IMR-90 (cell line): Measurements from ENCODE around the gene HIVEP3. TPM values are rescaled to one million over a fixed set of nuclear protein-coding genes. Genes with fewer than 3 reads are reported as not detected.

Experiments
- ATAC-seq: fragments of 200-7000 bp; cut with Tn5 transposase; 2 replicates; pipeline ENCODE4 v1.9.1; 2020; ENCODE audit warnings: low read depth, mild to moderate bottlenecking, moderate library complexity
- BruUV-seq: library from RNA; stranded (reverse); fragments of 400-500 nt; replicated peaks from 2 replicates; lab custom pipeline; 2021; lab: Mats Ljungman, UMichigan
- CTCF ChIA-PET: fragments of 300-600 bp; formaldehyde crosslinking; extraction: SDS; loops from one replicate; lab custom pipeline; 2021; ENCODE audit warnings: antibody characterized with exemption; lab: Yijun Ruan, JAX
- POLR2A ChIA-PET: fragments of 300-600 bp; sonication (Branson Sonifier 250); formaldehyde crosslinking; loops from one replicate; lab custom pipeline; 2022; ENCODE audit warnings: antibody characterized with exemption; ENCODE audit not compliant: unreplicated experiment; lab: Charles Lee
- DNase-seq: peaks from one replicate; pipeline ENCODE4 v3.0.0; 2013
- H2AFZ ChIP-seq: replicated peaks from 2 replicates; pipeline ENCODE3; 2013; ENCODE audit warnings: low read length, mild to moderate bottlenecking; ENCODE audit not compliant: poor library complexity
- H2AK5ac ChIP-seq: 2 replicates; pipeline ENCODE4 v1.6.1; 2013; ENCODE audit warnings: low read depth, low read length, inconsistent platforms
- H2AK9ac ChIP-seq: replicated peaks from 2 replicates; pipeline ENCODE3; 2013; ENCODE audit warnings: mild to moderate bottlenecking, low read depth, low read length, moderate library complexity; ENCODE audit not compliant: poor library complexity
- H2BK120ac ChIP-seq: 2 replicates; pipeline ENCODE4 v1.6.1; 2013; ENCODE audit warnings: low read depth, low read length, inconsistent platforms
- H2BK15ac ChIP-seq: 3 replicates; pipeline ENCODE4 v1.6.1; 2013; ENCODE audit warnings: low read depth, low read length, inconsistent platforms
- H2BK20ac ChIP-seq: 2 replicates; pipeline ENCODE4 v1.6.1; 2013; ENCODE audit warnings: low read depth, mild to moderate bottlenecking, inconsistent platforms, low read length, moderate library complexity
- H2BK5ac ChIP-seq: 2 replicates; pipeline ENCODE4 v1.6.1; 2013; ENCODE audit warnings: mild to moderate bottlenecking, low read depth, low read length, inconsistent platforms; ENCODE audit not compliant: poor library complexity, severe bottlenecking
- H3K14ac ChIP-seq: replicated peaks from 2 replicates; pipeline ENCODE4 v1.6.1; 2013; ENCODE audit warnings: low read depth, low read length, inconsistent platforms
- H3K18ac ChIP-seq: 2 replicates; pipeline ENCODE4 v1.6.1; 2013; ENCODE audit warnings: low read depth, low read length, control low read depth
- H3K23ac ChIP-seq: 2 replicates; pipeline ENCODE4 v1.6.1; 2013; ENCODE audit warnings: low read depth, low read length, inconsistent platforms
- H3K27ac ChIP-seq: 2 replicates; pipeline ENCODE4 v1.5.1; 2013; ENCODE audit warnings: mild to moderate bottlenecking, control low read depth, low read length; ENCODE audit not compliant: insufficient read depth
- H3K27me3 ChIP-seq: 2 replicates; pipeline ENCODE4 v1.6.1; 2013; ENCODE audit warnings: low read length; ENCODE audit not compliant: control insufficient read depth, insufficient read depth
- H3K36me3 ChIP-seq: 2 replicates; pipeline ENCODE4 v1.6.1; 2013; ENCODE audit warnings: low read length, mixed read lengths; ENCODE audit not compliant: control insufficient read depth, insufficient read depth
- H3K4ac ChIP-seq: 2 replicates; pipeline ENCODE4 v1.6.1; 2013; ENCODE audit warnings: low read depth, low read length, inconsistent platforms
- H3K4me1 ChIP-seq: 2 replicates; pipeline ENCODE4 v1.6.1; 2013; ENCODE audit warnings: low read length, mixed read lengths; ENCODE audit not compliant: control insufficient read depth, insufficient read depth
- H3K4me2 ChIP-seq: 2 replicates; pipeline ENCODE4 v1.6.1; 2013; ENCODE audit warnings: low read depth, mild to moderate bottlenecking, control low read depth, low read length, moderate library complexity
- H3K4me3 ChIP-seq: 2 replicates; pipeline ENCODE4 v1.5.1; 2013; ENCODE audit warnings: low read depth, mild to moderate bottlenecking, control low read depth, low read length, moderate library complexity; ENCODE audit not compliant: insufficient read depth
- H3K56ac ChIP-seq: 2 replicates; pipeline ENCODE4 v1.6.1; 2013; ENCODE audit warnings: low read length, inconsistent platforms; ENCODE audit not compliant: insufficient read depth; ENCODE audit errors: extremely low read depth
- H3K79me1 ChIP-seq, 2 experiments: 2 replicates each; pipeline ENCODE4 v1.6.1; 2013; ENCODE audit warnings: low read length in 2 of 2, inconsistent platforms in 1 of 2, low read depth in 1 of 2
- H3K9ac ChIP-seq: 2 replicates; pipeline ENCODE4 v1.6.1; 2013; ENCODE audit warnings: low read depth, low read length, control low read depth
- H3K9me1 ChIP-seq: 2 replicates; pipeline ENCODE4 v1.6.1; 2013; ENCODE audit warnings: low read length, inconsistent platforms; ENCODE audit not compliant: insufficient read depth
- H3K9me3 ChIP-seq: 2 replicates; pipeline ENCODE4 v1.6.1; 2013; ENCODE audit warnings: low read length; ENCODE audit not compliant: control insufficient read depth, insufficient read depth
- H4K20me1 ChIP-seq: 2 replicates; pipeline ENCODE4 v1.6.1; 2013; ENCODE audit warnings: low read length, inconsistent platforms; ENCODE audit not compliant: insufficient read depth
- H4K5ac ChIP-seq: 2 replicates; pipeline ENCODE4 v1.6.1; 2013; ENCODE audit warnings: mild to moderate bottlenecking, low read depth, low read length, control low read depth
- H4K8ac ChIP-seq, 2 experiments: 2 replicates each; pipeline ENCODE4 v1.6.1; 2013; ENCODE audit warnings: low read depth in 2 of 2, low read length in 2 of 2, control low read depth in 1 of 2, inconsistent platforms in 1 of 2
- H4K91ac ChIP-seq: 2 replicates; pipeline ENCODE4 v1.6.1; 2013; ENCODE audit warnings: low read depth, low read length, inconsistent platforms; ENCODE audit not compliant: insufficient read depth
- CEBPB ChIP-seq: IDR thresholded peaks from 2 replicates; pipeline ENCODE4 v1.6.1; 2012; ENCODE audit warnings: low read depth, low read length, improper control_type of control experiment
- CTCF ChIP-seq: conservative IDR thresholded peaks from 2 replicates; pipeline ENCODE4 v1.5.1; 2012; ENCODE audit warnings: mild to moderate bottlenecking, low read depth, low read length, improper control_type of control experiment
- ELK1 ChIP-seq: fragments of 150-350 bp; IDR thresholded peaks from 2 replicates; pipeline ENCODE4 v1.6.1; 2016; ENCODE audit warnings: low read depth, mild to moderate bottlenecking, low read length, moderate library complexity, borderline replicate concordance
- FOS ChIP-seq: fragments of 150-350 bp; IDR thresholded peaks from 2 replicates; pipeline ENCODE4 v1.6.1; 2016; ENCODE audit warnings: low read depth, low read length
- MAFK ChIP-seq: IDR thresholded peaks from 2 replicates; pipeline ENCODE4 v1.6.1; 2012; ENCODE audit warnings: low read depth, low read length, improper control_type of control experiment
- MAZ ChIP-seq: IDR thresholded peaks from 2 replicates; pipeline ENCODE4 v1.6.1; 2012; ENCODE audit warnings: low read depth, mild to moderate bottlenecking, low read length, improper control_type of control experiment, moderate library complexity, borderline replicate concordance
- MXI1 ChIP-seq: IDR thresholded peaks from 2 replicates; pipeline ENCODE4 v1.6.1; 2012; ENCODE audit warnings: low read depth, mild to moderate bottlenecking, low read length, moderate library complexity, borderline replicate concordance
- NFE2L2 ChIP-seq: fragments of 150-350 bp; IDR thresholded peaks from 2 replicates; pipeline ENCODE4 v1.6.1; 2016; ENCODE audit warnings: low read depth, mild to moderate bottlenecking, low read length
- POLR2A ChIP-seq: IDR thresholded peaks from 2 replicates; pipeline ENCODE4 v1.6.1; 2012; ENCODE audit warnings: mild to moderate bottlenecking, low read depth, low read length
- RAD21 ChIP-seq: IDR thresholded peaks from 2 replicates; pipeline ENCODE4 v1.6.1; 2012; ENCODE audit warnings: low read length, improper control_type of control experiment
- RFX5 ChIP-seq: IDR thresholded peaks from 2 replicates; pipeline ENCODE4 v1.8.0; 2012; ENCODE audit warnings: low read depth, mild to moderate bottlenecking, low read length, moderate library complexity
- SMC3 ChIP-seq: fragments of 150-350 bp; IDR thresholded peaks from 2 replicates; pipeline ENCODE4 v1.6.1; 2016; ENCODE audit warnings: low read depth, mild to moderate bottlenecking, antibody characterized with exemption, low read length, moderate library complexity
- WGBS, 2 experiments: methylation state at CpG; one replicate each; pipeline versions ENCODE4 v1.1.5 to v1.1.7; 2013; ENCODE audit warnings: missing lambda C conversion rate in 2 of 2; ENCODE audit not compliant: insufficient read length in 1 of 2; ENCODE audit errors: extremely low coverage in 2 of 2; 5-methylcytosine and 5-hydroxymethylcytosine counted together
- dilution Hi-C: fragments of 300-500 bp; cut with HindIII; formaldehyde crosslinking; loops from one replicate; pipeline ENCODE4 v1.14.3; 2018; ENCODE audit warnings: low sequenced_read_pairs; ENCODE audit not compliant: unreplicated experiment
- in situ Hi-C: fragments of 300-500 bp; cut with MboI; formaldehyde crosslinking; loops from 3 replicates; pipeline ENCODE4 v1.14.3; 2019; ENCODE audit warnings: low sequenced_read_pairs, inconsistent platforms, mixed read lengths
- intact Hi-C: fragments of 100-400 bp; cut with micrococcal nuclease; formaldehyde crosslinking; loops from 2 replicates; pipeline ENCODE4 v1.10.0; 2022
- polyA plus RNA-seq, 3 experiments: library from polyadenylated mRNA; depleted of rRNA; stranded (reverse); fragments of >200 nt; gene quantifications; 2 replicates each; pipeline ENCODE4 v1.2.3, GENCODE V29; 2012; ENCODE audit warnings: low replicate concordance in 1 of 3
- total RNA-seq: library from RNA; depleted of rRNA; stranded (reverse); fragments of >200 nt; gene quantifications from 2 replicates; pipeline ENCODE4 v1.2.3, GENCODE V29; 2012

Gene HIVEP3
- total and polyA plus RNA-seq, 2 of the 4 experiments (the other 2 are of a cell fraction), result 1.4 to 4.0 TPM

GRCh38 chr1:41902159-41902577, 16.6 kb downstream of the HIVEP3 start:
- DNase-seq, result peak; percentile 73
- dilution Hi-C loops, result no loop called here

More at GRCh38 chr1:41902159-41902577, 16.6 kb downstream of the HIVEP3 start:
- Histone ChIP-seq H3K4ac (peak overlapping the region; percentile 98), H3K18ac (peak overlapping the region; percentile 72), H3K9me1 (peaks cover 42% of the 10 kb centered on the region), H4K8ac (peak overlapping the region; percentile 80 to 87), H3K14ac (peak overlapping the region; percentile 87; the same call in 1 of the 2 replicates), H3K27me3 (no peaks in the 10 kb centered on the region), H2BK120ac (peak overlapping the region; percentile 99), H3K23ac (peak overlapping the region; percentile 97), H2AK9ac (peak overlapping the region; percentile 34), H4K20me1 (no peaks in the 10 kb centered on the region), H2BK5ac (peak overlapping the region; percentile 82), H3K4me3 (no peak overlapping the region), H3K9me3 (no peaks in the 10 kb centered on the region), H2AK5ac (peak overlapping the region; percentile 93), H2BK15ac (peak overlapping the region; percentile 87; the same call in 2 of the 3 replicates), H3K79me1 (peaks cover 0 to 23% of the 10 kb centered on the region in 2 experiments; a peak in 2 of 4 replicates), H2AFZ (peak overlapping the region; percentile 68), H3K36me3 (no peaks in the 10 kb centered on the region), H3K9ac (no peak overlapping the region), H4K91ac (peak overlapping the region; percentile 98), H3K27ac (peak overlapping the region; percentile 37), H3K56ac (peak overlapping the region; percentile 68; the same call in 1 of the 2 replicates), H2BK20ac (peak overlapping the region; percentile 100), H3K4me1 (peaks cover 24% of the 10 kb centered on the region), H3K4me2 (peak overlapping the region; percentile 59), H4K5ac (no peak overlapping the region)
- ChIA-PET POLR2A (no interaction called here), CTCF (interaction anchor here (1.3 kb wide), 1 partner anchor 24 kb away, joined by 3 read pairs; no protein-coding TSS in a partner anchor)
- in situ Hi-C loops, result no loop called here
- BruUV-seq, result no TSS peak
- WGBS, 2 experiments, result no CpG with 5 or more reads among the region's 3 CpGs
- intact Hi-C loops, result no loop called here
- TF ChIP-seq RFX5 (no peak), FOS (0 out of 2 replicates have a peak, but pooled peaks have one; percentile 28), NFE2L2 (no peak), CEBPB (peak; percentile 3; the same call in 1 of the 2 replicates), SMC3 (no peak), RAD21 (no peak), ELK1 (no peak), POLR2A (no peak), MXI1 (no peak), MAFK (no peak), CTCF (no peak), MAZ (no peak)
- ATAC-seq, result peak; percentile 83
